A549 (cell line): ENCODE results near the gene OSR1. TPM values are rescaled to one million over a fixed set of nuclear protein-coding genes. Genes with fewer than 3 reads are reported as not detected.
"Not testable (repeated sequence)": the region's sequence is repeated elsewhere in the genome, so short reads cannot be mapped to it uniquely, and the experiment has no call there.

Source experiments
- ATAC-seq, 2 experiments: fragments of 200-7000 bp in 1 of 2; fragments of >200 bp in 1 of 2; cut with Nextera tagmentation in 1 of 2; cut with Tn5 transposase in 1 of 2; 3 replicates each; pipeline versions ENCODE4 v1.8.0 to v1.9.1; 2018 to 2020; ENCODE audit warnings: mild to moderate bottlenecking in 1 of 2, moderate library complexity in 1 of 2
- CTCF ChIA-PET: fragments of 300-600 bp; sonication (Branson Sonifier 250); formaldehyde crosslinking; extraction: SDS; loops from one replicate; lab custom pipeline; 2021; ENCODE audit warnings: antibody characterized with exemption, inconsistent platforms; lab: Yijun Ruan, JAX
- POLR2A ChIA-PET: fragments of 350-600 bp; formaldehyde crosslinking; extraction: SDS; loops from one replicate; lab custom pipeline; 2021; ENCODE audit warnings: antibody characterized with exemption, inconsistent platforms; lab: Yijun Ruan, JAX
- DNase-seq, 2 experiments: peaks; one replicate each; pipeline versions ENCODE4 v3.0.0 to v3.0.0-alpha.2; 2011 to 2016; ENCODE audit warnings: low read depth in 1 of 2, low spot score in 1 of 2
- FAIRE-seq: peaks from 2 replicates; lab custom pipeline; 2011; peaks lifted over from hg19 to GRCh38; lab: Jason Lieb, UNC
- H3K27ac ChIP-seq, 2 experiments: fragments of >200 bp; sonication (Bioruptor Twin); formaldehyde crosslinking; 3 replicates each; pipeline ENCODE4 v1.5.1; 2016 to 2017
- H3K4me1 ChIP-seq: fragments of >200 bp; sonication (Bioruptor Twin); formaldehyde crosslinking; 3 replicates; pipeline ENCODE4 v1.6.1; 2016
- H3K4me2 ChIP-seq: fragments of >200 bp; sonication (Bioruptor Twin); formaldehyde crosslinking; 3 replicates; pipeline ENCODE4 v1.6.1; 2016
- H3K4me3 ChIP-seq: fragments of >200 bp; sonication (Bioruptor Twin); formaldehyde crosslinking; 3 replicates; pipeline ENCODE4 v1.5.1; 2016
- H3K9me3 ChIP-seq: fragments of >200 bp; sonication (Bioruptor Twin); formaldehyde crosslinking; 3 replicates; pipeline ENCODE4 v1.6.1; 2016
- CBX8 ChIP-seq: fragments of 200-600 bp; sonication (generic); IDR thresholded peaks from 2 replicates; pipeline ENCODE4 v1.6.1; 2016
- ESRRA ChIP-seq: fragments of 150-350 bp; IDR thresholded peaks from 2 replicates; pipeline ENCODE4 v1.6.1; 2014; ENCODE audit warnings: mild to moderate bottlenecking, low read length, borderline replicate concordance
- FOSB ChIP-seq: fragments of 250-450 bp; sonication (Bioruptor Pico); IDR thresholded peaks from 2 replicates; pipeline ENCODE4 v1.5.0; 2020; ENCODE audit warnings: mild to moderate bottlenecking, moderate library complexity
- HDAC2 ChIP-seq: fragments of 200-600 bp; sonication (generic); IDR thresholded peaks from 2 replicates; pipeline ENCODE4 v1.6.1; 2016
- HMGXB4 ChIP-seq: fragments of 250-450 bp; sonication (Bioruptor Pico); IDR thresholded peaks from 2 replicates; pipeline ENCODE4 v1.5.0; 2021; ENCODE audit warnings: mild to moderate bottlenecking, moderate library complexity, borderline replicate concordance
- HOXB13 ChIP-seq: fragments of 250-450 bp; sonication (Bioruptor Pico); IDR thresholded peaks from 2 replicates; pipeline ENCODE4 v1.5.0; 2020; ENCODE audit warnings: low read depth, mild to moderate bottlenecking, moderate library complexity
- KDM1A ChIP-seq: fragments of 200-600 bp; sonication (generic); IDR thresholded peaks from 2 replicates; pipeline ENCODE4 v1.6.1; 2016; ENCODE audit warnings: low read depth, mild to moderate bottlenecking
- MAFK ChIP-seq: fragments of 450-650 bp; IDR thresholded peaks from 2 replicates; pipeline ENCODE4 v1.6.1; 2014; ENCODE audit not compliant: partially characterized antibody
- MYC ChIP-seq: IDR thresholded peaks from 2 replicates; pipeline ENCODE4 v1.6.1; 2012; ENCODE audit warnings: mild to moderate bottlenecking, inconsistent platforms, low read length, improper control_type of control experiment, borderline replicate concordance
- NFE2L2 ChIP-seq: fragments of 150-350 bp; conservative IDR thresholded peaks from 2 replicates; pipeline ENCODE4 v1.6.1; 2014; ENCODE audit warnings: low read length
- PBX3 ChIP-seq: IDR thresholded peaks from 2 replicates; pipeline ENCODE4 v1.6.1; 2012
- POLR2AphosphoS2 ChIP-seq: conservative IDR thresholded peaks from 2 replicates; pipeline ENCODE4 v1.6.1; 2012; ENCODE audit warnings: low read length, improper control_type of control experiment, inconsistent platforms
- REST ChIP-seq: fragments of 200-600 bp; sonication (generic); IDR thresholded peaks from 2 replicates; pipeline ENCODE4 v1.6.1; 2016; ENCODE audit warnings: antibody characterized with exemption, mild to moderate bottlenecking, moderate library complexity
- TFCP2L1 ChIP-seq: fragments of 250-450 bp; sonication (Bioruptor Pico); IDR thresholded peaks from 2 replicates; pipeline ENCODE4 v1.5.0; 2021; ENCODE audit warnings: mild to moderate bottlenecking
- USF2 ChIP-seq: fragments of 450-650 bp; IDR thresholded peaks from 2 replicates; pipeline ENCODE4 v1.6.1; 2014; ENCODE audit warnings: antibody characterized with exemption
- WGBS: methylation state at CpG from one replicate; pipeline ENCODE4 v1.1.6; 2017; ENCODE audit errors: missing lambda C conversion rate; 5-methylcytosine and 5-hydroxymethylcytosine counted together
- polyA plus RNA-seq, 4 experiments: library from polyadenylated mRNA; depleted of rRNA in 3 of 4; stranded (reverse); fragments of >200 nt; fragmentation: RNase III in 1 of 4; extraction: RNeasy Plus Mini Kit Qiagen cat#74134 plus additional on column Dnase treatment in 1 of 4; gene quantifications; 2 replicates in 3 of 4; 3 replicates in 1 of 4; pipeline ENCODE4 v1.2.3, GENCODE V29; 2011 to 2017
- TF ChIP-seq, protein P1 (sequence below): fragments of 250-450 bp; sonication (Bioruptor Pico); IDR thresholded peaks from 2 replicates; pipeline ENCODE4 v1.5.0; 2020; ENCODE audit warnings: low read depth, mild to moderate bottlenecking, moderate library complexity

Gene OSR1
- polyA plus RNA-seq, 2 of the 4 experiments (the other 2 are of a cell fraction) = 1.8 to 4.4 TPM

DNA sequence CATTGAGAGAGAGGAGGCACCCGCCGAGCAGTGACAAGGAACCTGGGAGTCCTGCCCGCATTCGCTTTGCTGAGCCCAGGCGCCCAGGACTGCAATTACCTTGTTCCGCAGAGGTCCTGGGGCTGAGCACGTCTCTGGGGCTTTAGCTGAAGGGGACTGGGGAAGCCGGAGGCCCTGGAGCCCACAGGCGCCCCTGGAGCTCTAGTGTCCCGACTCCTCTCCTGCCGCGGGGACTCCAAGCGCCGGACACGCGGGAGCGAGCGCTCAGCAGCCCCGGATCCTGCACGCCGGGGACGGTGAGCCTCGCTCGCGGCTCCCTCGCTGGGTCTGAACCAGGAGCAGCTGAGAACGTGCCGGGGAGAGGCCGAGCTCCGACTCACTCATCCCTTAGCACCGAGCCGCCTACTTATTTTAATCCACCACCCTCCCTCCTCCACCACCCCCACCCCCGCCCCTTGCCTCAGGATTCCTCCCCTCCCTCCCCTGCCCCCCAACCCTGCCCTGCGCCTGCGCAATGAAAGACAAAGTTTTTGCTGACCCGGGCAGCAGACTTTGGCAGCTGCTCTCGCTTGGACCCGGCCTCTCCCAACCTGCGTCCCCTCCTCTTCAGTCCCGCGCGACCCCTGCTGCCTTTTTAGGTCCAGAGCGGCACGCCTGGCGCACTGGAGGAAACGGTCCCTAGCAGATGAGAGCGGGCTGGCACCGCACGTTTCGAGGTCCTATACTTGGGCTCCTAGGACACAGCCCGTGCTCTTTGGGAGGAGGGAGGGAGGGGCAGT is at the start of gene OSR1 (continued):
- TF ChIP-seq REST = no peak
- peak; percentile 57 for TF ChIP-seq MAFK
- no peak for TF ChIP-seq HDAC2
- TF ChIP-seq HMGXB4 (CRISPR knock-in tag) = no peak
- no peak for TF ChIP-seq CBX8

- TF ChIP-seq MAFK (peak; percentile 94), HOXB13 (CRISPR knock-in tag) (no peak)
- TF ChIP-seq, all 56 proteins: peak for 1
Measured at GRCh38 chr2:19403785-19404184, 45.4 kb upstream of the OSR1 start.

GRCh38 chr2:19392191-19392590 is 33.8 kb upstream of the OSR1 start:
- no peaks in the 10 kb centered on the region for H3K9me3 ChIP-seq
- FAIRE-seq = no peak
- TF ChIP-seq FOSB (no peak), MAFK (peak; percentile 41)
- TF ChIP-seq, protein P1, sequence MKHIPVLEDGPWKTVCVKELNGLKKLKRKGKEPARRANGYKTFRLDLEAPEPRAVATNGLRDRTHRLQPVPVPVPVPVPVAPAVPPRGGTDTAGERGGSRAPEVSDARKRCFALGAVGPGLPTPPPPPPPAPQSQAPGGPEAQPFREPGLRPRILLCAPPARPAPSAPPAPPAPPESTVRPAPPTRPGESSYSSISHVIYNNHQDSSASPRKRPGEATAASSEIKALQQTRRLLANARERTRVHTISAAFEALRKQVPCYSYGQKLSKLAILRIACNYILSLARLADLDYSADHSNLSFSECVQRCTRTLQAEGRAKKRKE = no peak
- CTCF ChIA-PET = no interaction called here
- ATAC-seq = no peak
- H3K27ac ChIP-seq = no peak overlapping the region
- POLR2A ChIA-PET = no interaction called here
- H3K4me2 ChIP-seq = no peak overlapping the region
- 94% methylated on average over 4 of the region's 4 CpGs for WGBS
- no peaks in the 10 kb centered on the region for H3K4me1 ChIP-seq
- H3K4me3 ChIP-seq = no peak overlapping the region
- DNase-seq = no peak

More at GRCh38 chr2:19403785-19404184, 45.4 kb upstream of the OSR1 start:
- 84% methylated on average over 4 of the region's 4 CpGs for WGBS
- Histone ChIP-seq H3K4me3 (no peak overlapping the region), H3K9me3 (no peaks in the 10 kb centered on the region), H3K27ac (no peak overlapping the region), H3K4me1 (no peaks in the 10 kb centered on the region), H3K4me2 (no peak overlapping the region)
- ChIA-PET POLR2A (no interaction called here), CTCF (no interaction called here)
- DNase-seq = no peak
- no peak for ATAC-seq
- FAIRE-seq = no peak

- ATAC-seq, H3K27ac ChIP-seq, H3K4me1 ChIP-seq, H3K4me3 ChIP-seq, H3K4me2 ChIP-seq, DNase-seq, POLR2A ChIA-PET, FAIRE-seq, H3K9me3 ChIP-seq: not testable (repeated sequence)
- CTCF ChIA-PET = interaction anchor here (1.1 kb wide), 1 partner anchor 16 kb away, joined by 3 read pairs; no protein-coding TSS in a partner anchor
- WGBS = 47% methylated on average over 6 of the region's 7 CpGs
Measured at GRCh38 chr2:19389469-19389868, 31.0 kb upstream of the OSR1 start.

DNA sequence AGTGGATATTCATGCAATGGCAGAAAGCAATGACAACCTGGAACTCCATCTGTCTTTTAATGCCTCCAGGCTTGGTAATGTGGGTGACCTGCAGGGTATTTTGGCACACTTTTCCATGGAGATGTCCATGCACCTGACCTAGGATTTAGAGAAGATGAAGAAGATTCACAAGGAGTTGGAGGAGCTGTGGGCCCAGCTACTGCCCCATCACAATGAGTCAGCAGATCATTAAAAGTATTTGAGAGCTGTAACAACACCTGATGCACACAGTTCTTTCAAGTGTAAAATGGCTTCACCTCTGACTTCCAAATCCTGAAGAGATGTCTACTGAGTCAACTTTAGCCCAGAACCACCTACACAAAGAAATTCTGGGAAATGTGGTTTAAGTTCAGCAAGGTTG is 22.1 kb upstream of the OSR1 start:
- CTCF ChIA-PET = interaction anchor here (0.8 kb wide), 1 partner anchor 250 kb away, joined by 3 read pairs; no protein-coding TSS in a partner anchor
- H3K27ac ChIP-seq = peak overlapping the region; percentile 24 to 50; a peak in 2 of 6 replicates
- peaks cover 5% of the 10 kb centered on the region; the same call in 2 of the 3 replicates for H3K4me1 ChIP-seq
- 0 out of 3 replicates have a peak, but pooled peaks cover 4% of the 10 kb centered on the region for H3K9me3 ChIP-seq
- POLR2A ChIA-PET = no interaction called here
- no peak for ATAC-seq
- no peak overlapping the region for H3K4me2 ChIP-seq
- FAIRE-seq = no peak
- no peak overlapping the region for H3K4me3 ChIP-seq
- peak in 1 of 2 experiments; percentile 32 for DNase-seq
- TF ChIP-seq NFE2L2 (peak; percentile 54; the same call in 1 of the 2 replicates), KDM1A (no peak), TFCP2L1 (CRISPR knock-in tag) (no peak), MYC (no peak), USF2 (no peak), MAFK (peak; percentile 78), ESRRA (no peak), POLR2AphosphoS2 (no peak), PBX3 (no peak)
